ENCODE measurements around the gene LURAP1L. TPM values are rescaled to one million over a fixed set of nuclear protein-coding genes. Genes with fewer than 3 reads are reported as not detected.

Gene LURAP1L, protein sequence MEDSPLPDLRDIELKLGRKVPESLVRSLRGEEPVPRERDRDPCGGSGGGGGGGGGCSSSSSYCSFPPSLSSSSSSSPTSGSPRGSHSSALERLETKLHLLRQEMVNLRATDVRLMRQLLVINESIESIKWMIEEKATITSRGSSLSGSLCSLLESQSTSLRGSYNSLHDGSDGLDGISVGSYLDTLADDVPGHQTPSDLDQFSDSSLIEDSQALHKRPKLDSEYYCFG
- total RNA-seq (under 1 TPM; 0.31 to 0.74 TPM), polyA plus RNA-seq (ENCODE audit: insufficient read depth, low read depth, low replicate concordance) (3.0 TPM)
- long read RNA-seq, donor 1, transcript LURAP1L-201 (2 exons, 1,753 nt): major isoform, 14 of 16 reads
- long read RNA-seq, donor 1, partial matches to known transcripts: 0 of 16 reads
- long read RNA-seq, donor 1, other reads (novel, unspliced or antisense): 0 of 16 reads
- long read RNA-seq, donor 2, transcript LURAP1L-201 (2 exons, 1,753 nt): major isoform, 13 of 13 reads
- long read RNA-seq, donor 2, partial matches to known transcripts: 0 of 13 reads
- long read RNA-seq, donor 2, other reads (novel, unspliced or antisense): 0 of 13 reads

DNA sequence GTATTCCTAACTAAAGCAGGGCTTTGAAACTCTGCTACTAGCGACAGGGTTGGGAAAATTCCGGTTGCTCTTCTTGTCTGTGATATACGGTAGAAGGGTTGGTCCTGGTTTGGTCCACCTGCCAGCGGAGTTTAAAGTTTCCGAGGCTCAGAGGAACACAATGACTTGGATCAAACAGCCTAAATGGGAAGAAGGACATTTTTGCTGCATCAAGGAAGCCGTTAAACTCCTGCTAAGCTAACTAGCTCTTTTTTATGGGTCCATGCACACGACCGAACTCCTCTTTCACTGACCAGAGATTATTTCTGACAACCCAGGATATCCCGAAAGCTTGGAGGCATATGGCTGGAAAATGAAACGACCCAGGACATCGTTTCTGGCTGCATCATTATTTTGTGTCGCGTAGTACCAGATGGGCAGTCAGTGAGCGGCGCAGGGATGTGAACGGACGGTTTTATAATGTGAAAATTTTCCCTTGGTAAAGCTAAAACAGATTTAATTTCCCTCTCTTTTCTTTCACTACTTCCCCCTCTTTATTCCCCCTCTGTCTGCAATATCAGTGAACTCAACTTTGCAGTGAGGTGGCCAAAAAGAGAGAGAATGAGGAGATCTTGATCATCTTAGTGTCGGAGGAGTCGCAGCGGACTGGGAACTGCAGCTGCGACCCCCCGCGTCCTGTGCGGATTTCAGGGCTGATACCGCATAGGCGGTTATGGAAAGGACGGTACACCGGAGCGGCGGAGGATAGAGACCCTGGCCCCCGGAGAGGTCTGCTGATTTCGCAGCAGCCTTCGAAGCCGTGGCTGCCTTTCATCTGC, at the start of gene LURAP1L:
Gene LURAP1L (plus strand): TSS at position 160 of the 818 bp plus-strand sequence. CDS start 696 bp downstream, outside the sequence.
- peak; percentile 57 for DNase-seq
- Histone ChIP-seq H3K4me1 (no peaks in the 10 kb centered on the region), H3K36me3 (ENCODE audit: low read depth, missing control alignments) (no peaks in the 10 kb centered on the region), H3K27ac (peak within 1 kb of the TSS; percentile 70 to 79), H3K27me3 (no peaks in the 10 kb centered on the region), H3K4me3 (peak within 1 kb of the TSS; percentile 61 to 74), H3K9me3 (no peaks in the 10 kb centered on the region)
- intact Hi-C loops (cut with DNase I; ENCODE audit: low total_unique reads): no loop called here
- no peak for TF ChIP-seq POLR2A (IDR thresholded peaks at IDR 0.05)
- TF ChIP-seq, protein P1, sequence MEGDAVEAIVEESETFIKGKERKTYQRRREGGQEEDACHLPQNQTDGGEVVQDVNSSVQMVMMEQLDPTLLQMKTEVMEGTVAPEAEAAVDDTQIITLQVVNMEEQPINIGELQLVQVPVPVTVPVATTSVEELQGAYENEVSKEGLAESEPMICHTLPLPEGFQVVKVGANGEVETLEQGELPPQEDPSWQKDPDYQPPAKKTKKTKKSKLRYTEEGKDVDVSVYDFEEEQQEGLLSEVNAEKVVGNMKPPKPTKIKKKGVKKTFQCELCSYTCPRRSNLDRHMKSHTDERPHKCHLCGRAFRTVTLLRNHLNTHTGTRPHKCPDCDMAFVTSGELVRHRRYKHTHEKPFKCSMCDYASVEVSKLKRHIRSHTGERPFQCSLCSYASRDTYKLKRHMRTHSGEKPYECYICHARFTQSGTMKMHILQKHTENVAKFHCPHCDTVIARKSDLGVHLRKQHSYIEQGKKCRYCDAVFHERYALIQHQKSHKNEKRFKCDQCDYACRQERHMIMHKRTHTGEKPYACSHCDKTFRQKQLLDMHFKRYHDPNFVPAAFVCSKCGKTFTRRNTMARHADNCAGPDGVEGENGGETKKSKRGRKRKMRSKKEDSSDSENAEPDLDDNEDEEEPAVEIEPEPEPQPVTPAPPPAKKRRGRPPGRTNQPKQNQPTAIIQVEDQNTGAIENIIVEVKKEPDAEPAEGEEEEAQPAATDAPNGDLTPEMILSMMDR (IDR thresholded peaks at IDR 0.05): no peak
- 0% methylated on average over 31 to 34 of the region's 34 CpGs for WGBS, 2 donors

DNA sequence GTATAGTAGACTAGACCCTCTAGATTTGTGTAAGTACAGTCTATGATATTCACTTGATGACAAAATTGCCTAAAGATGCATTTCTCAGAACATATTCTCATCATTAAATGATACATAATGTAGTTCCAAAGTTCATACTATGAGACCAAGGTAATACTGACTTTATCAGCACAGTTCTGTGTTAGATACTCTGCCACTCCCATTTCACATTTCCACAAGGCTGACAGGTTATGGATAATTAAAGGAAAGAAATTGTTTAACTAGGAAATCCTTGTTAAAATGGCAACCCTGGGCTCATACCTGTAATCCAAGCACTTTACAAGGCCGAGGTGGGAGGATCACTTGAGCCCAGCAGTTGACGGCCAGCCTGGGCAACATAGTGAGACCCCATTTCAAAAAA, 48.0 kb upstream of the LURAP1L start:
- intact Hi-C loops (cut with DNase I; ENCODE audit: low total_unique reads): no loop called here
- Histone ChIP-seq H3K27ac (no peak overlapping the region), H3K4me1 (no peaks in the 10 kb centered on the region), H3K27me3 (no peaks in the 10 kb centered on the region), H3K9me3 (no peaks in the 10 kb centered on the region), H3K4me3 (no peak overlapping the region), H3K36me3 (ENCODE audit: low read depth, missing control alignments) (no peaks in the 10 kb centered on the region)
- WGBS, 2 donors: 97 to 100% methylated on average over 2 of the region's 2 CpGs
- no peak for DNase-seq
- no peak for TF ChIP-seq POLR2A (IDR thresholded peaks at IDR 0.05)
- TF ChIP-seq, protein P1 (IDR thresholded peaks at IDR 0.05): no peak

DNA sequence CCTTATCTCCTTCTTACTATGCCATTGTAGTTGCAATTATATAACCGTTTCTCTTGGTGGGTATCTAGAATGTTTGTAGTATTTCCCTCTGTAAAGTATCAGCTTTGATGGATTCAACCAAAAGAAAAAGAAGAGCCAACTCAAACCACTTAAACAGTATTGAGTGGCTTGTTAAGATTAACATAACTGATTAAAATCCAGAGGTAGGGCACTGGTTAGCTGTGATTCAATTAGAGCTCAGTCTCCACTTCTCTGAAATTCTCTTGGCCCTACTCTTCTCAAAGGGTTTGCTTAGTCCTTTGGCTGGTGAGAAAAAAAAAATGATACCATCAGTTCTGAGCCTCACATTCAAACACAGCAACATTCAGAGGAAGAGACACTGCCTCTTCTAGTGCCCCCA, 44.6 kb upstream of the LURAP1L start:
- H3K9me3 ChIP-seq: no peaks in the 10 kb centered on the region
- no peak overlapping the region for H3K27ac ChIP-seq
- intact Hi-C loops (cut with DNase I; ENCODE audit: low total_unique reads): no loop called here
- H3K4me3 ChIP-seq: no peak overlapping the region
- H3K4me1 ChIP-seq: no peaks in the 10 kb centered on the region
- H3K27me3 ChIP-seq: no peaks in the 10 kb centered on the region
- H3K36me3 ChIP-seq (ENCODE audit: low read depth, missing control alignments): no peaks in the 10 kb centered on the region
- no peak for TF ChIP-seq POLR2A (IDR thresholded peaks at IDR 0.05)
- TF ChIP-seq, protein P1 (IDR thresholded peaks at IDR 0.05): no peak
- no peak for DNase-seq
- WGBS, 2 donors: 84% methylated on average over 1 of the region's 1 CpG

DNA sequence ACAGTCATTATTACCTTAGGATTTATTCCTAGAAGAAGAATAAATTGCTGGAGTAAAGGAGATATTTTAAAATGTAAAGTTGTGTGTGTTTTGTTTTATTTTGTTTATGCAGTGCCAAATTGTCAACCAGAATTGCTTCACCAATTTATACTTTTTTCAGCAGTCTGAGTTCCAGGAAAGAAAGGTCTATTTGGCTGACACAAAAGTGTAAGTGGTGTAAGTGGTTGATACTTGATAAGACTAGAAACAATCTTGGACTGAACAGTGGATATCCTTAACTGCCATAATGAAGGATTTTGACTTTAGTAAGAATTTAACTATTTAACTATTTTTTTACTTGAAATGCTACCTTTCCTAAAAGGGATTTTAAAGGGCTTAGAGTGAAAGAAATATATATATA, 43.9 kb upstream of the LURAP1L start:
- Histone ChIP-seq H3K4me1 (no peaks in the 10 kb centered on the region), H3K36me3 (ENCODE audit: low read depth, missing control alignments) (no peaks in the 10 kb centered on the region), H3K9me3 (no peaks in the 10 kb centered on the region), H3K27me3 (no peaks in the 10 kb centered on the region), H3K27ac (no peak overlapping the region), H3K4me3 (no peak overlapping the region)
- no peak for TF ChIP-seq POLR2A (IDR thresholded peaks at IDR 0.05)
- TF ChIP-seq, protein P1 (IDR thresholded peaks at IDR 0.05): no peak
- intact Hi-C loops (cut with DNase I; ENCODE audit: low total_unique reads): no loop called here
- no peak for DNase-seq
